ENCODE measurements around the gene ANO5. TPM values are rescaled to one million over a fixed set of nuclear protein-coding genes. Genes with fewer than 3 reads are reported as not detected.

Gene ANO5
- polyA plus RNA-seq, 1 donor (not counting 4 experiments of a cell fraction or from before 2014, with no cell fraction given), result not detected

GRCh38 chr11:22317656-22318055, 124.8 kb downstream of the ANO5 start:
- Histone ChIP-seq H3K4me1 (ENCODE audit: control insufficient read depth, extremely low read depth, insufficient read depth, low read length) (no peaks in the 10 kb centered on the region), H3K79me2 (ENCODE audit: control insufficient read depth, insufficient read depth, low read length) (no peaks in the 10 kb centered on the region), H3K4me3 (ENCODE audit: control insufficient read depth in 2 of 3, extremely low read depth in 1 of 3, insufficient read depth in 2 of 3, low read depth in 1 of 3, low read length in 3 of 3) (no peak overlapping the region), H2AFZ (ENCODE audit: control insufficient read depth, low read length) (no peak overlapping the region), H3K27ac (ENCODE audit: control insufficient read depth, insufficient read depth, low read length) (no peak overlapping the region), H3K9me1 (ENCODE audit: control insufficient read depth, extremely low read depth, insufficient read depth, low read length) (no peaks in the 10 kb centered on the region), H3K27me3 (ENCODE audit: control insufficient read depth, extremely low read depth, insufficient read depth, low read length) (no peaks in the 10 kb centered on the region), H3K9ac (ENCODE audit: control insufficient read depth, extremely low read depth, insufficient read depth, low read length) (no peak overlapping the region), H4K20me1 (ENCODE audit: control insufficient read depth, extremely low read depth, insufficient read depth, low read length) (no peaks in the 10 kb centered on the region), H3K36me3 (ENCODE audit: control insufficient read depth in 2 of 2, extremely low read depth in 1 of 2, insufficient read depth in 2 of 2, low read length in 2 of 2) (no peaks in the 10 kb centered on the region), H3K4me2 (ENCODE audit: control insufficient read depth, extremely low read depth, insufficient read depth, low read depth, low read length) (no peak overlapping the region), H3K9me3 (ENCODE audit: control insufficient read depth, low read depth, low read length) (no peaks in the 10 kb centered on the region)
- FAIRE-seq, result no peak
- TF ChIP-seq EZH2 (IDR thresholded peaks at IDR 0.05; ENCODE audit: low read length), result no peak
- TF ChIP-seq CTCF (optimal IDR thresholded peaks at IDR 0.05 in 1 of 3, IDR thresholded peaks at IDR 0.05 in 1 of 3, conservative IDR thresholded peaks at IDR 0.05 in 1 of 3; ENCODE audit: extremely low read depth in 1 of 3, insufficient read depth in 2 of 3, low read length in 3 of 3), result no peak
- no peak for DNase-seq (ENCODE audit: low read depth, low spot score)
- dilution Hi-C loops (cut with MboI; ENCODE audit: extremely low pct_ligation_motif_present, low sequenced_read_pairs), result loop anchor here (25.0 kb wide), 1 partner anchor 245 kb away; no protein-coding TSS in a partner anchor

- H3K9me1 ChIP-seq (ENCODE audit: control insufficient read depth, extremely low read depth, insufficient read depth, low read length), result no peaks in the 10 kb centered on the region
- DNase-seq (ENCODE audit: low read depth, low spot score), result no peak
- no peak for TF ChIP-seq CTCF (optimal IDR thresholded peaks at IDR 0.05 in 1 of 3, IDR thresholded peaks at IDR 0.05 in 1 of 3, conservative IDR thresholded peaks at IDR 0.05 in 1 of 3; ENCODE audit: extremely low read depth in 1 of 3, insufficient read depth in 2 of 3, low read length in 3 of 3)
- no peak for TF ChIP-seq EZH2 (IDR thresholded peaks at IDR 0.05; ENCODE audit: low read length)
- no peak overlapping the region for H2AFZ ChIP-seq (ENCODE audit: control insufficient read depth, low read length)
- H3K27me3 ChIP-seq (ENCODE audit: control insufficient read depth, extremely low read depth, insufficient read depth, low read length), result no peaks in the 10 kb centered on the region
- FAIRE-seq, result no peak
- H3K4me3 ChIP-seq (ENCODE audit: control insufficient read depth in 2 of 3, extremely low read depth in 1 of 3, insufficient read depth in 2 of 3, low read depth in 1 of 3, low read length in 3 of 3), result no peak overlapping the region
- no peaks in the 10 kb centered on the region for H3K9me3 ChIP-seq (ENCODE audit: control insufficient read depth, low read depth, low read length)
- dilution Hi-C loops (cut with MboI; ENCODE audit: extremely low pct_ligation_motif_present, low sequenced_read_pairs), result no loop called here
- H3K79me2 ChIP-seq (ENCODE audit: control insufficient read depth, insufficient read depth, low read length), result no peaks in the 10 kb centered on the region
- no peak overlapping the region for H3K4me2 ChIP-seq (ENCODE audit: control insufficient read depth, extremely low read depth, insufficient read depth, low read depth, low read length)
- no peaks in the 10 kb centered on the region for H4K20me1 ChIP-seq (ENCODE audit: control insufficient read depth, extremely low read depth, insufficient read depth, low read length)
- no peak overlapping the region for H3K27ac ChIP-seq (ENCODE audit: control insufficient read depth, insufficient read depth, low read length)
- H3K36me3 ChIP-seq (ENCODE audit: control insufficient read depth in 2 of 2, extremely low read depth in 1 of 2, insufficient read depth in 2 of 2, low read length in 2 of 2), result no peaks in the 10 kb centered on the region
- no peaks in the 10 kb centered on the region for H3K4me1 ChIP-seq (ENCODE audit: control insufficient read depth, extremely low read depth, insufficient read depth, low read length)
- H3K9ac ChIP-seq (ENCODE audit: control insufficient read depth, extremely low read depth, insufficient read depth, low read length), result no peak overlapping the region
These were observed 138.9 kb downstream of the ANO5 start for GRCh38 chr11:22331771-22332170.

Other genes with a start within 250 kb of the ANO5 start
- gene SLC17A6, start 145.3 kb downstream of the ANO5 start, polyA plus RNA-seq, result not detected in 3 replicates